ENCODE measurements around the gene CMIP. TPM values are rescaled to one million over a fixed set of nuclear protein-coding genes. Genes with fewer than 3 reads are reported as not detected.
"Not testable (repeated sequence)": the region's sequence is repeated elsewhere in the genome, so short reads cannot be mapped to it uniquely, and the experiment has no call there.

CMIP gene
- polyA plus RNA-seq, 1 experiment: 2.7 TPM

GRCh38 chr16:81686391-81687130 lies 242.0 kb downstream of the CMIP start:
- CTCF ChIA-PET: interaction anchor here (1.1 kb wide), 1 partner anchor 11 kb away, joined by 3 read pairs; no protein-coding TSS in a partner anchor
- POLR2A ChIA-PET: no interaction called here
- H3K27me3 ChIP-seq (ENCODE audit: control insufficient read depth, insufficient read depth, low read length): no peaks in the 10 kb centered on the region
- no peaks in the 10 kb centered on the region for H3K9me3 ChIP-seq (ENCODE audit: control insufficient read depth, insufficient read depth, low read length)
- H3K4me3 ChIP-seq (ENCODE audit: low read depth, low read length): no peak overlapping the region
- no peak for TF ChIP-seq CTCF (IDR thresholded peaks at IDR 0.05; ENCODE audit: low read depth, low read length)
- DNase-seq (ENCODE audit: low read depth, low spot score): no peak
- H3K27ac ChIP-seq (ENCODE audit: low read depth, low read length): no peak overlapping the region

- ChIA-PET CTCF (no interaction called here), POLR2A (no interaction called here)
- H3K27me3 ChIP-seq (ENCODE audit: control insufficient read depth, insufficient read depth, low read length): no peaks in the 10 kb centered on the region
- DNase-seq (ENCODE audit: low read depth, low spot score): no peak
- no peaks in the 10 kb centered on the region for H3K9me3 ChIP-seq (ENCODE audit: control insufficient read depth, insufficient read depth, low read length)
- TF ChIP-seq CTCF (IDR thresholded peaks at IDR 0.05; ENCODE audit: low read depth, low read length): no peak
- H3K27ac ChIP-seq (ENCODE audit: low read depth, low read length): no peak overlapping the region
- no peak overlapping the region for H3K4me3 ChIP-seq (ENCODE audit: low read depth, low read length)
Observed at GRCh38 chr16:81687131-81687456, 242.5 kb downstream of the CMIP start.

GRCh38 chr16:81688182-81688581 lies 243.6 kb downstream of the CMIP start:
- ChIA-PET CTCF (no interaction called here), POLR2A (no interaction called here)
- no peak for TF ChIP-seq CTCF (IDR thresholded peaks at IDR 0.05; ENCODE audit: low read depth, low read length)
- no peak overlapping the region for H3K4me3 ChIP-seq (ENCODE audit: low read depth, low read length)
- no peak overlapping the region for H3K27ac ChIP-seq (ENCODE audit: low read depth, low read length)
- no peak for DNase-seq (ENCODE audit: low read depth, low spot score)
- H3K9me3 ChIP-seq (ENCODE audit: control insufficient read depth, insufficient read depth, low read length): no peaks in the 10 kb centered on the region
- H3K27me3 ChIP-seq (ENCODE audit: control insufficient read depth, insufficient read depth, low read length): no peaks in the 10 kb centered on the region

- CTCF ChIA-PET; H3K4me3 ChIP-seq (ENCODE audit: low read depth, low read length); H3K9me3 ChIP-seq (ENCODE audit: control insufficient read depth, insufficient read depth, low read length); DNase-seq (ENCODE audit: low read depth, low spot score); POLR2A ChIA-PET; H3K27ac ChIP-seq (ENCODE audit: low read depth, low read length); H3K27me3 ChIP-seq (ENCODE audit: control insufficient read depth, insufficient read depth, low read length): not testable (repeated sequence)
Observed at GRCh38 chr16:81688839-81689238, 244.2 kb downstream of the CMIP start.

- POLR2A ChIA-PET: no interaction called here
- no peak overlapping the region for H3K4me3 ChIP-seq (ENCODE audit: low read depth, low read length)
- DNase-seq (ENCODE audit: low read depth, low spot score): no peak
- H3K27me3 ChIP-seq (ENCODE audit: control insufficient read depth, insufficient read depth, low read length): no peaks in the 10 kb centered on the region
- H3K27ac ChIP-seq (ENCODE audit: low read depth, low read length): no peak overlapping the region
- CTCF ChIA-PET: interaction anchor here (1.6 kb wide), 1 partner anchor 18 kb away, joined by 3 read pairs; no protein-coding TSS in a partner anchor
- TF ChIP-seq CTCF (IDR thresholded peaks at IDR 0.05; ENCODE audit: low read depth, low read length): no peak
- no peaks in the 10 kb centered on the region for H3K9me3 ChIP-seq (ENCODE audit: control insufficient read depth, insufficient read depth, low read length)
Observed at GRCh38 chr16:81692021-81692420, 247.4 kb downstream of the CMIP start.
